Bronchial epithelial cell (primary cell): Measurements from ENCODE around the gene RNASE4. TPM values are rescaled to one million over a fixed set of nuclear protein-coding genes. Genes with fewer than 3 reads are reported as not detected.
"Not testable (repeated sequence)": the region's sequence is repeated elsewhere in the genome, so short reads cannot be mapped to it uniquely, and the experiment has no call there.

Experiments used
- DNase-seq: peaks from one replicate; pipeline ENCODE4 v3.0.0-alpha.2; 2010; ENCODE audit warnings: low read depth
- FAIRE-seq: peaks from 2 replicates; lab custom pipeline; 2011; peaks lifted over from hg19 to GRCh38; lab: Jason Lieb, UNC
- H3K27me3 ChIP-seq: 2 replicates; pipeline ENCODE4 v1.5.1; 2011; ENCODE audit warnings: low read length; ENCODE audit not compliant: control insufficient read depth, insufficient read depth
- H3K36me3 ChIP-seq: 2 replicates; pipeline ENCODE4 v1.5.1; 2011; ENCODE audit warnings: low read length; ENCODE audit not compliant: control insufficient read depth, insufficient read depth
- H3K4me3 ChIP-seq: 2 replicates; pipeline ENCODE4 v1.5.1; 2011; ENCODE audit warnings: mild to moderate bottlenecking, low read depth, low read length, control low read depth
- total RNA-seq: library from RNA; depleted of rRNA; stranded (reverse); fragments of >200 nt; gene quantifications from 2 replicates; pipeline ENCODE4 v1.2.1, GENCODE V29; 2014
- TF ChIP-seq, protein P1 (sequence below): IDR thresholded peaks from 2 replicates; pipeline ENCODE4 v1.5.1; 2011; ENCODE audit warnings: mild to moderate bottlenecking, moderate library complexity, low read length, control low read depth, inconsistent platforms; ENCODE audit not compliant: insufficient read depth, severe bottlenecking

The RNASE4 gene
- total RNA-seq, 1 donor from 2014 or later: 4.7 TPM

DNA sequence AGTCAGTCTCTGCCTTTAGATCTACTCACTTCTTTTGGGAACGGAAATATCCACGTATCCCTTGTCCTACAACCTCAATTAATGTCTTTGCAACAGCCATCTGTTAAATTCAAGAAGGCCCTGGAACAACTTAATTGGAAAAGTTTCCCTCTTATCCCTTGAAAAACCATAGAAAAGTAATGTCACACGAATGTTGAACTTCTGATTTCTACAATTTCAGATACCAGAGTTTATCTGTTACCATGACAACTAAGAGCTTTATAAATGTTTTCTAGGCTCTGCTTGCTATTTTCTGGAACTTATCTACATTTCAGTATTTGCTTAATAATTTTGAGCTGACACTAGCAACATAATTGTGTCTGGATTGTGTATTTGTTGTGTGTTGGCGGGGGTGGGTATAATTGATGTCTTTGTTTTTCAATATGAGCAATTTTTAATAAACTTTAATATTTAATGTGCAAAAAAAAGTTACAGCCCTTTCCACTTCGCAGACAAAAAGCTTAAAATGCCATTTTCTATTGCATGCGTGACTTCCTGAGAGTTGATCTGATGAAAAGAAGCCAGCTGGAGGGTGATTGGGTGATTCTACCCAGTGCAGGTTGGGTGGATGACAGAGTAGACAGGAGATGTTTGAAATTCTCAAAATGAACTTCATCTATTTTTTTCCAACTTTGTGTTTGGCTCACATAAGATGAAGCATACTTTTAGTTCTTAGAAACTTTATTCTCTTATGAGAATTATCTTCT, 49.5 kb downstream of the RNASE4 start:
- FAIRE-seq: no peak
- Histone ChIP-seq H3K36me3 (no peaks in the 10 kb centered on the region), H3K27me3 (no peaks in the 10 kb centered on the region), H3K4me3 (no peak overlapping the region)
- TF ChIP-seq, protein P1, sequence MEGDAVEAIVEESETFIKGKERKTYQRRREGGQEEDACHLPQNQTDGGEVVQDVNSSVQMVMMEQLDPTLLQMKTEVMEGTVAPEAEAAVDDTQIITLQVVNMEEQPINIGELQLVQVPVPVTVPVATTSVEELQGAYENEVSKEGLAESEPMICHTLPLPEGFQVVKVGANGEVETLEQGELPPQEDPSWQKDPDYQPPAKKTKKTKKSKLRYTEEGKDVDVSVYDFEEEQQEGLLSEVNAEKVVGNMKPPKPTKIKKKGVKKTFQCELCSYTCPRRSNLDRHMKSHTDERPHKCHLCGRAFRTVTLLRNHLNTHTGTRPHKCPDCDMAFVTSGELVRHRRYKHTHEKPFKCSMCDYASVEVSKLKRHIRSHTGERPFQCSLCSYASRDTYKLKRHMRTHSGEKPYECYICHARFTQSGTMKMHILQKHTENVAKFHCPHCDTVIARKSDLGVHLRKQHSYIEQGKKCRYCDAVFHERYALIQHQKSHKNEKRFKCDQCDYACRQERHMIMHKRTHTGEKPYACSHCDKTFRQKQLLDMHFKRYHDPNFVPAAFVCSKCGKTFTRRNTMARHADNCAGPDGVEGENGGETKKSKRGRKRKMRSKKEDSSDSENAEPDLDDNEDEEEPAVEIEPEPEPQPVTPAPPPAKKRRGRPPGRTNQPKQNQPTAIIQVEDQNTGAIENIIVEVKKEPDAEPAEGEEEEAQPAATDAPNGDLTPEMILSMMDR: no peak
- DNase-seq: no peak

DNA sequence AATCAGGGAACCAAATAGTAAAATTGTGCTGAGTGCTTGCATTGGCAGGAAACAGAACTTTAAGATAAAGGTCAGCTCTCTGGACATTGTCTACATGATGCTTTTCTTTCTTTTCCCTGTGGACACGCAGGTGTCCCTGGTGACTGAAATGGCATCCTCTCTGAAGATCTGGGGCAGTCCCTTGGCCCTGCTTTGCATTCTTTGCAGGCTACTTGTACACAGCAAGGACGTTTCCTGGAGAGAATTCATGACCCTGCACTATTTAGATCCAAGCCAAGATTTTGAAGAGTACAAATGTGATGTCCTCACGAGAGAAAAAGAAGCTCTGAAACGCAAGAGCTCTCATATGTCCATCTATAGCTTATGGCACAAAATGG, 50.1 kb downstream of the RNASE4 start:
- no peak for FAIRE-seq
- H3K36me3 ChIP-seq: no peaks in the 10 kb centered on the region
- no peak overlapping the region for H3K4me3 ChIP-seq
- TF ChIP-seq, protein P1: no peak
- DNase-seq: no peak
- H3K27me3 ChIP-seq: no peaks in the 10 kb centered on the region

DNA sequence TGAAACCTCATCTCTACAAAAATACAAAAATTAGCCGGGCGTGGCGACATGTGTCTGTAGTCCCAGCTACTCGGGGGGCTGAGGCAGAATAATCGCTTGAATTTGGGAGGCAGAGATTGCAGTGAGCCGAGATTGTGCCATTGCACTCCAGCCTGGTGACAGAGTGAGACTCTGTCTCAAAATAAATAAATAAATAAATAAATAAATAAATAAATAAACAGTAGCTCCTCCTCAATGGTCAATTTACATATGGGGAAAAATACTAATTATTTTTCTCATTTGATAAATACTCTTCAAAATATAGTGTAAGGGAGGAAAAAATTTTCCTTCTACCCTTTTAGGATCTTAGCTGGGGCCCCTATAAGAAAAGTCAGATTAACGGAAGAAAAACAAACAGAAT, 53.9 kb downstream of the RNASE4 start:
- not testable (repeated sequence) for H3K27me3 ChIP-seq, FAIRE-seq, H3K36me3 ChIP-seq, H3K4me3 ChIP-seq, DNase-seq

DNA sequence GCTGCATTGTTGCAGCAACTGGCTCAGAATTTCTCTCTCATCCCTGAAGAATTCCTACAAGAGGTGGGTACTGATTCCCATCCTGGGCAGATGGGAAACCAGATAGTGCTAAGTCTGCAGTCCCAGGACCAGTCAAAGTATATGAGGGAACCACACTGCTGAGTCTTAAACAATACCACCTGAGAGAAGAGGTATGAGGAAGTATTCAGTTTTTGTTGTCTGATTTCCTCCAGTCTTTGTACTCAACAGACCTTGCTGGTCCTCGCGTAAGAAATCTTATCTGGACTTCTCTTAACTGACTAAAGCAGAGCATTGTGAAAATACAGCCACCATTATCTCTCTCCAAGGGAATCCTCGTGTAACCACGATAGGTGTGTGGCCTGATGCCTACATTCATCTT, 57.8 kb downstream of the RNASE4 start:
- DNase-seq: no peak

DNA sequence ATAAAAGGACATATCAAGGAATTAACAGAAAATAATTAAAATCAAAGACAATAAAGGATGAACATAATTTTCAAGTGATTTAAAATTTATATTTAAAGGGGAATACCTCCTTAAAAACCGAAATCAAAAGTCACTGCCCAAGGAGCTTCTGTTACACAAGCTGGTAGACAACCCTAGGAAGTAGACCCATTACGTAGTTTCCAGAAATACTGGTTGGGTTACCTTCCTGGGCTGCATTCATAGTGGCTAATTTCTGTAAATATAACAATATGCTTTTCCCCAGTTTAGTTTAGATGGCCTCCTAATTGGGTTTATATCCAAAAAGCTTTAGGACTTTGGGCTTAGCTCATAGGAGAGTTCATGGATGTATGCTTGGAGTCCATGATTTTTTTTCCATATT, 59.2 kb downstream of the RNASE4 start:
- Histone ChIP-seq H3K27me3 (no peaks in the 10 kb centered on the region), H3K4me3 (no peak overlapping the region), H3K36me3 (no peaks in the 10 kb centered on the region)
- TF ChIP-seq, protein P1: no peak
- no peak for FAIRE-seq
- DNase-seq: peak; percentile 33

More for the DNA sequence above, 57.8 kb downstream of the RNASE4 start:
- TF ChIP-seq, protein P1: no peak
- H3K36me3 ChIP-seq: no peaks in the 10 kb centered on the region
- no peaks in the 10 kb centered on the region for H3K27me3 ChIP-seq
- H3K4me3 ChIP-seq: no peak overlapping the region
- peak; percentile 50 for FAIRE-seq

DNA sequence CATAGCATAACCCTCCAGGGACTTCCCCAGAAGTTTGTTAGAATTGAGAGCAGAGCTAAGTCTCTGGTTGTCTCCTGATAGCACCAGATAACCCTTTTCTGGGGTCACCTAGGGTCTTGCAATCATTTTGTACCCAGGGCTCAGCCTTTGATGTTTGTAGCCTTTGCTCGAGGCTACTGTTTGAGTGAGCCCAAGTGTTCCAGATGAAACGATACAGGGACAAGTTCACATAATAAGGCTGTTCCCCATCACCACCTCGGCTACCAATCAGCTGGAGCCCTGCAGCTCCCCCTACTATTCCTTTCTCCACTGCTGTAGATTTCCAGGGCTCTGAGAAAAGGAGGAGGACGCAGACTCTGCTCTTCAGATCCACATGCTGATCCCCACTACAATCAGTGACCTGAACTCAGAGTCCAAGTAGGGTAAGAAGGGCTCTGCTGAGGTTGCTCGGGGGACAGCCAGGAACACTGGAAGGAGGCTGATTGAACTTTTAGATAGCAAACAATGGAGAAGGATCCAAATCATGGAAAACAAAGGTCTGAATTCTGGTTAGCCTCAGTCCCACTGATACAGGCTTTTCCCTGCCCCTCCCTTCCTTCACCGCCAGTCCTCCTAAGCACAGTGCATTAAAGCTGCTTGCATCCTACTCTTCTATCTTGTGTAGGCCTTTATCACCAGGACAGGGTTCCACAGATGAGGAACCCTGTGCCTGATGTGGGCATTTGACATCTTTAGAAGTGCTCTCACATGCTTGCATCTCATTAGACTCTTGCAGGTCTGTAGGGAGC, 61.4 kb downstream of the RNASE4 start, which contains the start of gene EDDM3A:
Gene EDDM3A, plus strand, starts transcription at position 317 of the 788 bp plus-strand sequence. CDS start 1,694 bp downstream, outside the sequence.
- Histone ChIP-seq H3K4me3 (no peak within 1 kb of the TSS), H3K36me3 (no peaks in the 10 kb centered on the region), H3K27me3 (no peaks in the 10 kb centered on the region)
- TF ChIP-seq, protein P1: no peak
- DNase-seq (no peak), FAIRE-seq (no peak)
